HG03175 (cell line): ENCODE measurements around the gene MAD2L2.
"Not testable (repeated sequence)": the region's sequence is repeated elsewhere in the genome, so short reads cannot be mapped to it uniquely, and the experiment has no call there.

Experiments
- ATAC-seq: cut with Tn5 transposase; IDR thresholded peaks from one replicate; pipeline ENCODE4 v1.9.1; 2021; ENCODE audit warnings: mild to moderate bottlenecking, moderate library complexity; ENCODE audit not compliant: unreplicated experiment

Gene MAD2L2

GRCh38 chr1:11654137-11654938 is 26.6 kb downstream of the MAD2L2 start, which contains the start of the genes FBXO2 and FBXO44:
TSS of gene FBXO2 (minus strand) at chr1:11654429. CDS start at chr1:11654340, 89 bp downstream.
TSS of gene FBXO44 (plus strand) at chr1:11654877. CDS start at chr1:11655836, 959 bp downstream.
- peak; percentile 73 for ATAC-seq

DNA sequence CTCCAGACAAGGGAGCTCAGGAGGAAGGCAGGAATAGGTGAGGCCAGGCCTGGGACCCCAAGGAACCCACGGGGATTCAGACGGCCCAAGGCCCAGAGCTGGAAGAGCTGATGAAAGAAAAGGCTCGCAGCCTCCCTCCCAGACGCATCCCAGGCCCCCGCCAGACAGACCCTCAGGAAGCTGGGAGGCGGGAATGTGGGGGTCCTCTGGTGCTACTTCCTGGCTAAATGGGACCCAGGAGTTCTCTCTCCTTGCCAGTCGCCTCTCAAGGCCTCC is 27.1 kb downstream of the MAD2L2 start:
- no peak for ATAC-seq

DNA sequence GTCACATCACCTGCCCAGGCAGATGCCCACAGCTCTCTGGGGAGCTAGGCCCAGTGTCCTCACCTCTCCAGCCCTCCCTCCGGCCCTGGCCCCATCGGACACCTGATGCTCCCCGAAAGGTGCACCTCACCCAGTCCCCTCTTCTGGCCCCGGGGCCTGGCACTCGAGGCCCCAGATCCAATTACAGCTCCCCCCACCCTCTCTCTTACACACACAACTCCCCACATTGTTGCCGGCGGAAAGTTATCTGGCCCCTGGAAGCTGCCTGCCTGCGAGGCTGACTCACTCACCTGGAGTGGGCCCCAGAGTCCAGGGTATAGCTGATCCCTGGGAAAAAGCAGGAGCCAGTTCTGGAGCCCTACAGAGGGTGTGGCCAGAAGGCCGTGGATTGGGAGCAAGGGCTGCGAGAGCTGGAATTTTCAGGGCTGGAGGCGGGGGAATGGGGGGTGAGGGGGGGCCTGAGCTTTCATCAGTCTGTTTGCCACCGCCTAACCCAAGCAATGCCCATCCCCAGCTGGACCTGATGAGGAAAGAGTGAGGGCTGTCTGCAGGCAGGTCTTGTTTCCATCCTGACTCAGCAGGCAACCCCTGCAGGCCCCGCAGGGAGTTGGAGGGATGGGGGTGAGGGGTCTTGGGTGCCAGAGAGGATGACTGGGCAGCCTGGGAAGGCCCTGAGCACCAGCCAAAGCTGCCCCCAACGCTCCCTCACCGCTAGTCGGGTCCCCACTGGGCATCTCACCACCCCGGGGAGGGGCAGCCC is 27.7 kb downstream of the MAD2L2 start:
- ATAC-seq: no peak

- ATAC-seq: no peak
Measured at GRCh38 chr1:11652203-11652780, 28.7 kb downstream of the MAD2L2 start.

GRCh38 chr1:11651017-11651416 is 29.9 kb downstream of the MAD2L2 start:
- no peak for ATAC-seq

- ATAC-seq: no peak
Measured at GRCh38 chr1:11650331-11650991, 30.5 kb downstream of the MAD2L2 start.

DNA sequence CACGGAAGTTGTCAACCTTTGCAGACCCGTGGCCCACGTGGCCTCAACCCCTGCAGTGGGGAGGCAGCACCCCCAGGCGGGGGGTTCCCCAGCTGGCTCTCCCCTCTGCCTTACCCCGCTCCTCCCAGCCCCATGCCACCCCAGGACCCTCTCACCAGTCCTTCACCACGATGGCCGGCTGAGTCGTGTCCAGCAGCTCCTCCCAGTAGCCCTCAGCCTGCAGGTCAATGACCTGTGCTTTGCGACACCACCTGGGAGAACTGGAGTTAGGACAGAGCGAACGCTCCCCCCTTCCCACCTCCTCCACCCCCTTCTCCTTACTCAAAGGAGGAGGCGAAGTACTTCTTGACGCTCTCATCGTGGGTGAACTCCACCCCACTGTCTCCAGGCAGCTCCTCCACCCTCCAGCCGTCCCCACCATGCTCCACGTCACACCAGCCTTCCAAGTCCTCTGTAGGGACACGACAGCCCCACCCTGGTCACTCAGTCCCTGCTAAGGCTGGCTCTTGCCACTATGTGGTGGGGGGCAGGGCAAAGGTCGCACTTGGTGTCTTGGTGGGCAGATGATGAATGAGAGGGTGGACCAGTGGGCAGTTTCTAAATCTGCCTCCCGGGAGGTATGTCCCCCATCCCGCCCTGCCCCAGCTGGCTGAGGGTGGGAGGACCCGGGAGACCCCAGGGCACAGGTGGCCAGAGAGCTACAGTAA is 31.2 kb downstream of the MAD2L2 start:
- ATAC-seq: no peak

DNA sequence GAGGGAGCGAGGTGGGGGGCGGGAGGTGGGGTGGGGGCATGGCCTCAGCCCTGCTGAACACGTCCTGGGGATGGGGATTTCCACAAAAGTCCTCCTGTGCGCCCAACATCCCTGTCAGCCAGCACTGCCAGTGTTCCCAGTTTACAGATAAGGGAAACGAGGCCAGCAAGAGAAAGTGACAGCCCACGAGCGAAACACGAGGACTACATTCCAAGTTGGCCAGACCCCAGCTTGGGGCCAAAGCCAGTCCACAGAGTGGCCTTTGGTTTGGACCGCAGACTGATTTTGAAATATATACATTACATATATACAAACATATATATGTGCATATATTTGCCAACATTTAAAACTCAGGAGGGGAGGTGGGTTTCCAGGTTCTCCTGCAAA is 31.7 kb downstream of the MAD2L2 start:
- ATAC-seq: no peak

GRCh38 chr1:11648732-11649158 is 32.2 kb downstream of the MAD2L2 start:
- no peak for ATAC-seq

DNA sequence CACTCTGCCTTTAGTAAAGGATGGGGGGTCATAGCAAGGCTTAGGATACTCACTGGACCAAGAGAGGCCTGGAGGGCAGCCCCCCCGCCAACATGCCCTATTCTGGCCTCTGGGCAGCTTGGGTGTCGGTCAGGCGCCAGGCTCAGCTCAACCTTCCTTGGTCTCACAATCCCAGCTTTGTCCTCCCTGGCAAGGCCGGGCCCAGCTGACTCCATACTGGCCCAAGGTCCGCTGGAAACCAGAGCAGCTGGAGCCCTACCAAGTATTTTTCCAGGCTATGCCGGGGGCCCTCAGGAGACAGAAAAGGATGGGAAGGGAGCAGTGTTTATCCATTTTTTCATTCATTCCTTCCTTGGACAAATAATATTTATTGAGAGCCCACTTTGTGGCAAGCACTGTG is 32.9 kb downstream of the MAD2L2 start:
- ATAC-seq: no peak

- ATAC-seq: no peak
Measured at GRCh38 chr1:11647333-11647732, 33.6 kb downstream of the MAD2L2 start.

DNA sequence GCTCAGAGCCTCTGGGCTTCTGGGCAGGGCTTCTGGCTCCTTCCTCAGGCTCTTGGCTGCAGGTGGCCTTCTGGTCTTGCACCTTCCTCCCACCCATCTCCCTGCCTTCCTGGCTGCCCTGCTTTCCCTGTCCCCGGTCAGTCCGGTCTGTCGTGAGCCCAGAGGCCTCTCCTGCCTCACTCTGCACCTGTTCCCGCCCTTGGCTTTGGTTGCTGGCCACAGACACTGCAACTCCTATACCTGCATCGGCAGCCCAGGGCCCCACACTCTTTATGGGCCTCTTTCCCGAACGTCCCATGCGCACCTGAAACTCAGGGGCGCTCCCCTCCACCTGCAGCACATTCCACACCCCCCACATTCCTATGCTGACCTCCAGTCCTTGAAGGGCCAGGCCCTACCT is 34.6 kb downstream of the MAD2L2 start:
- no peak for ATAC-seq

GRCh38 chr1:11645670-11646265 is 35.2 kb downstream of the MAD2L2 start:
- ATAC-seq: no peak

DNA sequence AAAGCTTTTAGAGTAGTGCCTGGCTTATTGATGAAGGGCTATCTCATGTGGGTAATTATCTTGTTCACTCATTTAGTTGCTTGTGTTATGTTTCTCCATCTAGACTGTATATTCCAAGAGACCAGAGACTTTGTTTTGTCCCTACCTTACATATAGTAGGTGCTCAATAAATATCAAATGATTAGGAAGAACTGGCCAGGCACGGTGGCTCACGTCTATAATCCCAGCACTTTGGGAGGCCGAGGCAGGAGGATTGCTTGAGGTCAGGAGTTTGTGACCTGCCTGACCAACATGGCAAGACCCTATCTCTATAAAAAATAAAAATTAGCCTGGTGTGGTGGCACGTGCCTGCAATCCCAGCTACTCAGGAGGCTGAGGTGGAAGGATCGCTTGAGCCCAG is 35.7 kb downstream of the MAD2L2 start:
- no peak for ATAC-seq

GRCh38 chr1:11643782-11644181 is 37.2 kb downstream of the MAD2L2 start:
- ATAC-seq: no peak

GRCh38 chr1:11642418-11643017 is 38.4 kb downstream of the MAD2L2 start:
- ATAC-seq: not testable (repeated sequence)

DNA sequence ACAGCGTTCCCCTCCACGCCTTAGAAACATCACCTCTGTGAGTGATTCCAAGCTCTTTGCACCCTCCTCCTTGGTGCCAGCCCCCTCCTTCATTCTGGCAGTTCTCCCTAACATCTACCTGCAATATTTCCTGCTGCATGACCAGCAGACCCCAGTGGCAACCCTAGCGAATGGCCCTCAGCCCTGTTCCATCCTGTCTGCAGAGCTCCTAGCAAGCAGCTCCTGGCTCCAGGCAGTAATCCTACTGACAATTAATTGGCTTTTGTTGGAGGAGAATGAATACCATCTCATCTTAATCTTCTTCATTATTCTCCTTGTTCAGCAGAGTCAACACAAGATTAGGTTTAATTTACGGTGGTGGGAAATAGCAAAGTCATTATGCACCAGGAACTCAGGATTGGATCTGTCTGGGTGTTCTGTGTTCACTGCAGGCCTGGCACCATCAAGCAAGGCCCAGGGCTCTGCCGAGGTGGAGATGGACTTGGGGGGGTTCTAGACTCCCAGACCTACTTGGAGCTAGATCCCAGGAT is 39.1 kb downstream of the MAD2L2 start:
- ATAC-seq: no peak

DNA sequence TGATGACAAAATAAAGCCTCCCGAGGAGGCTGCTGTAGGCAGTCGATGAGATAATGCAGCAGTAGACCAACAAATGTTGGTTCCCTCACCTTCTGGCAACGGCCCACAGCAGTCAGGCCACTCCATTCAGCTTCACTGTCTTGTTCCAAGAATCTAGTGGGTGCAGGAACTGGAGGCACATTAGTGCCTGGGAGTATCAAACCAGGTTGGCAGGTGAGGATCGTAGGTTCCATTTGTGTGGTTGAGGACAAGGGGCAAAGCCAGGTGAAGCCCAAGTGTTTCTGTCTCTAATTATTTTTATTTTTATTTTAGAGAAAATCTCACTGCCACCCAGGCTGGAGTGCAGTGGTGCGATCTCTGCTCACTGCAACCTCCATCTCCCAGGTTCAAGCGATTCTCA is 40.0 kb downstream of the MAD2L2 start:
- no peak for ATAC-seq

GRCh38 chr1:11640101-11640500 is 40.8 kb downstream of the MAD2L2 start:
- no peak for ATAC-seq

DNA sequence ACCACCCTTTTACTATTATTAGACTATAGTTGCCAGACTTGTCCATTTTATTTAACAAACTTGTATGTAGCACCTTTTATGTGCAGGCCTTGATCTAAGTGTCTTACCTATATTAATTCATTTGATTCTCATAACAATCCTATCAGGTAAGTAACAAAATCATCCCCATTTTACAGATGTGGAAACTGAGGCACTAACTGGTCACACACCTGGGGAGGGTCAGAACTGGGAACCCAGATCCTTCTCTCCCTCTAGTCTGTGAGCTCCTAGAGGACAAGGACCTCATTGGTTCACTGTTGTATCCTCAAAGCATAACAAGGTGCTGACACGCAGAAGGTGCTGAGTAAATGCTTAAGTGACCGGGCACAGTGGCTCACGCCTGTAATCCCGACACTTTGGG is 41.6 kb downstream of the MAD2L2 start:
- ATAC-seq: no peak
